ENCODE results near the gene PDE4B.

DNA sequence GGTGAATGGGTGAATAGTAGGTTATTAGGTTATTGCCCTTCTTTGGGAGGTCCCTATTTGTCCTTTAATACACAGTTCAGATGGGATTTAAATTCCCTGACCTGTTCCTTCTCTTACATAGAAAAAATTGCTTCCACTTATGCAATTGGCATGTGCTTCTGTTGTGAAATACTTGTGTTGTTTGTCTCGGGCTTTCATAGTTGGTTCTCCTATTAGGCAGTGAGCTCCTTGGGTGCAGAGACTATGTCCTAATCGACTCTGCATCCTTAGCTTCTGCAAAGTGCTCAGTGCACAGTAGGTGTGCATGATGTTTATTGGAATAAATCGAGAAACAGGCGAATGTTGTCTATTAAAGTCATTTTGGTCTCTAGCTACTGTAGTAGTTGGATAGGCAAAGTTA lies 1.3 kb upstream of the PDE4B start:
- TF ChIP-seq POLR2A (IDR thresholded peaks at IDR 0.05) = no peak
- TF ChIP-seq POLR2AphosphoS5 (IDR thresholded peaks at IDR 0.05) = no peak
